ENCODE results near the gene DHX32.

DHX32 gene

GRCh38 chr10:125797994-125798662 lies 83.0 kb downstream of the DHX32 start:
- ChIA-PET CTCF (interaction anchor here (0.7 kb wide), 1 partner anchor 27 kb away, joined by 3 read pairs; no protein-coding TSS in a partner anchor), POLR2A (ENCODE audit: low non-redundant PET) (no interaction called here)
- H3K27ac ChIP-seq, result no peak overlapping the region
- DNase-seq (ENCODE audit: low spot score), result no peak
- TF ChIP-seq CTCF (conservative IDR thresholded peaks at IDR 0.05; ENCODE audit: low read depth), result no peak

GRCh38 chr10:125797424-125797823 lies 83.7 kb downstream of the DHX32 start:
- H3K27ac ChIP-seq, result no peak overlapping the region
- ChIA-PET CTCF (interaction anchor here (0.6 to 0.7 kb wide), 2 partner anchors 28 to 1057 kb away, joined by 3 read pairs; no protein-coding TSS in a partner anchor), POLR2A (ENCODE audit: low non-redundant PET) (no interaction called here)

GRCh38 chr10:125795637-125796190 lies 85.4 kb downstream of the DHX32 start:
- ChIA-PET CTCF (interaction anchor here (0.7 to 0.8 kb wide), 2 partner anchors 16 to 251 kb away, joined by 3 to 4 read pairs; no protein-coding TSS in a partner anchor), POLR2A (ENCODE audit: low non-redundant PET) (no interaction called here)
- no peak for TF ChIP-seq CTCF (conservative IDR thresholded peaks at IDR 0.05; ENCODE audit: low read depth)

More at GRCh38 chr10:125797424-125797823, 83.7 kb downstream of the DHX32 start:
- no peak for DNase-seq (ENCODE audit: low spot score)
- TF ChIP-seq CTCF (conservative IDR thresholded peaks at IDR 0.05; ENCODE audit: low read depth), result no peak

GRCh38 chr10:125795128-125795527 lies 86.0 kb downstream of the DHX32 start:
- no peak for TF ChIP-seq CTCF (conservative IDR thresholded peaks at IDR 0.05; ENCODE audit: low read depth)
- CTCF ChIA-PET, result no interaction called here
- no peak for DNase-seq (ENCODE audit: low spot score)
- POLR2A ChIA-PET (ENCODE audit: low non-redundant PET), result no interaction called here
- no peak overlapping the region for H3K27ac ChIP-seq

More at GRCh38 chr10:125795637-125796190, 85.4 kb downstream of the DHX32 start:
- DNase-seq (ENCODE audit: low spot score), result no peak
- H3K27ac ChIP-seq, result no peak overlapping the region

- POLR2A ChIA-PET (ENCODE audit: low non-redundant PET), result interaction anchor here (0.6 kb wide), 1 partner anchor 1822 kb away, joined by 3 read pairs; no protein-coding TSS in a partner anchor
- TF ChIP-seq CTCF (conservative IDR thresholded peaks at IDR 0.05; ENCODE audit: low read depth), result no peak
Observed at GRCh38 chr10:125792342-125793300, 88.5 kb downstream of the DHX32 start.

More at GRCh38 chr10:125792342-125793300, 88.5 kb downstream of the DHX32 start:
- CTCF ChIA-PET, result interaction anchor here (0.6 to 1.5 kb wide), 2 partner anchors 11 to 760 kb away, joined by 3 to 5 read pairs; no protein-coding TSS in a partner anchor
- DNase-seq (ENCODE audit: low spot score), result no peak
- no peak overlapping the region for H3K27ac ChIP-seq
